Tibial artery (tissue), 4 donors: ENCODE data around the gene MMP8.

ENCODE experiments used
- DNase-seq, 2 donors: peaks; one replicate each; pipeline ENCODE4 v3.0.0-alpha.2; 2019
- H3K27ac ChIP-seq, 2 donors: fragments of 200-600 bp; sonication (generic) in 1 of 2; 1 replicate in 1 of 2; 2 replicates in 1 of 2; pipeline ENCODE4 v1.5.1; 2018 to 2019; ENCODE audit warnings: mild to moderate bottlenecking in 1 of 2
- H3K27me3 ChIP-seq, 2 donors: fragments of 200-600 bp; sonication (generic) in 1 of 2; one replicate each; pipeline versions ENCODE4 v1.5.1 to v1.6.0; 2016 to 2019
- H3K36me3 ChIP-seq, 3 donors: fragments of 200-600 bp; sonication (generic) in 2 of 3; one replicate each; pipeline ENCODE4 v1.5.1; 2016 to 2019; ENCODE audit warnings: mild to moderate bottlenecking in 2 of 3
- H3K4me1 ChIP-seq, 4 donors: fragments of 200-600 bp; sonication (generic) in 2 of 4; 1 replicate in 3 of 4; 2 replicates in 1 of 4; pipeline ENCODE4 v1.5.1; 2016 to 2019
- H3K4me3 ChIP-seq, 2 donors: fragments of 200-600 bp; sonication (generic) in 1 of 2; 1 replicate in 1 of 2; 2 replicates in 1 of 2; pipeline ENCODE4 v1.5.1; 2018 to 2019; ENCODE audit warnings: mild to moderate bottlenecking in 2 of 2
- H3K9me3 ChIP-seq, 3 donors: fragments of 200-600 bp; sonication (generic) in 1 of 3; one replicate each; pipeline ENCODE4 v1.5.1; 2016 to 2019
- intact Hi-C: fragments of 100-400 bp; cut with DNase I; formaldehyde crosslinking; loops from one replicate; pipeline ENCODE4 v1.15.0; 2023; ENCODE audit warnings: low total_unique reads
- TF ChIP-seq, protein P1 (sequence below), 2 experiments: fragments of 200-600 bp in 1 of 2; fragments of 450-650 bp in 1 of 2; IDR thresholded peaks; one replicate each; pipeline ENCODE4 v1.5.1; 2017 to 2019; ENCODE audit warnings: antibody characterized with exemption in 2 of 2, mild to moderate bottlenecking in 1 of 2, moderate library complexity in 1 of 2

MMP8 gene

GRCh38 chr11:102680945-102681344, 43.8 kb downstream of the MMP8 start:
- H3K4me3 ChIP-seq, result no peak overlapping the region
- no peaks in the 10 kb centered on the region for H3K4me1 ChIP-seq
- no peak overlapping the region for H3K27ac ChIP-seq
- TF ChIP-seq, protein P1, sequence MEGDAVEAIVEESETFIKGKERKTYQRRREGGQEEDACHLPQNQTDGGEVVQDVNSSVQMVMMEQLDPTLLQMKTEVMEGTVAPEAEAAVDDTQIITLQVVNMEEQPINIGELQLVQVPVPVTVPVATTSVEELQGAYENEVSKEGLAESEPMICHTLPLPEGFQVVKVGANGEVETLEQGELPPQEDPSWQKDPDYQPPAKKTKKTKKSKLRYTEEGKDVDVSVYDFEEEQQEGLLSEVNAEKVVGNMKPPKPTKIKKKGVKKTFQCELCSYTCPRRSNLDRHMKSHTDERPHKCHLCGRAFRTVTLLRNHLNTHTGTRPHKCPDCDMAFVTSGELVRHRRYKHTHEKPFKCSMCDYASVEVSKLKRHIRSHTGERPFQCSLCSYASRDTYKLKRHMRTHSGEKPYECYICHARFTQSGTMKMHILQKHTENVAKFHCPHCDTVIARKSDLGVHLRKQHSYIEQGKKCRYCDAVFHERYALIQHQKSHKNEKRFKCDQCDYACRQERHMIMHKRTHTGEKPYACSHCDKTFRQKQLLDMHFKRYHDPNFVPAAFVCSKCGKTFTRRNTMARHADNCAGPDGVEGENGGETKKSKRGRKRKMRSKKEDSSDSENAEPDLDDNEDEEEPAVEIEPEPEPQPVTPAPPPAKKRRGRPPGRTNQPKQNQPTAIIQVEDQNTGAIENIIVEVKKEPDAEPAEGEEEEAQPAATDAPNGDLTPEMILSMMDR (IDR thresholded peaks at IDR 0.05), result no peak
- no peaks in the 10 kb centered on the region for H3K36me3 ChIP-seq
- intact Hi-C loops, result no loop called here
- DNase-seq, result peak in 1 of 2 donors; percentile 38
- no peaks in the 10 kb centered on the region for H3K27me3 ChIP-seq
- no peaks in the 10 kb centered on the region for H3K9me3 ChIP-seq

GRCh38 chr11:102678022-102678421, 46.7 kb downstream of the MMP8 start:
- Histone ChIP-seq H3K27me3 (no peaks in the 10 kb centered on the region), H3K36me3 (no peaks in the 10 kb centered on the region), H3K4me3 (no peak overlapping the region), H3K9me3 (no peaks in the 10 kb centered on the region), H3K27ac (no peak overlapping the region), H3K4me1 (no peaks in the 10 kb centered on the region)
- TF ChIP-seq, protein P1 (IDR thresholded peaks at IDR 0.05), result no peak
- intact Hi-C loops, result no loop called here
- DNase-seq, result no peak

DNA sequence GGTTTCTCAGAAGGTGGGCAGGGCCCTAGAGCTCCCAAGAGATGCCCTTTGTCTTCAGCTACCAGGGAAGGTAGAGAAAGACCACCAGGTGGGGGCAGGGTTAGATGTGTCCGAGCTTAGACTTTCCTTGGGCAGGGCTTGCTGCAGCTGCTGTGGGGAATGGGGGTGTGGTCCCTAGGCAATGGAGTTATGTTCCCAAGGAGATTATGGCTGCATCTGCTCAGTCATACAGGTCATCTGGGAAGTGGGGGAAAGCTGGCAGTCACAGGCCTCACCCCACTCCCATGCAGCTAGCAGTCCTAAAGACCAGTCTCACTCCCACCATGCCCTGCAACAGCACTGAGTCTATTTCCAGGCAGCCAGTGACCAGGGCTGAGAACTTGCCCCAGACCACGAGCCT, 48.7 kb downstream of the MMP8 start:
- Histone ChIP-seq H3K4me3 (no peak overlapping the region), H3K4me1 (no peaks in the 10 kb centered on the region), H3K36me3 (no peaks in the 10 kb centered on the region), H3K27ac (no peak overlapping the region), H3K9me3 (no peaks in the 10 kb centered on the region), H3K27me3 (no peaks in the 10 kb centered on the region)
- no peak for DNase-seq
- TF ChIP-seq, protein P1 (IDR thresholded peaks at IDR 0.05), result no peak
- intact Hi-C loops, result no loop called here

DNA sequence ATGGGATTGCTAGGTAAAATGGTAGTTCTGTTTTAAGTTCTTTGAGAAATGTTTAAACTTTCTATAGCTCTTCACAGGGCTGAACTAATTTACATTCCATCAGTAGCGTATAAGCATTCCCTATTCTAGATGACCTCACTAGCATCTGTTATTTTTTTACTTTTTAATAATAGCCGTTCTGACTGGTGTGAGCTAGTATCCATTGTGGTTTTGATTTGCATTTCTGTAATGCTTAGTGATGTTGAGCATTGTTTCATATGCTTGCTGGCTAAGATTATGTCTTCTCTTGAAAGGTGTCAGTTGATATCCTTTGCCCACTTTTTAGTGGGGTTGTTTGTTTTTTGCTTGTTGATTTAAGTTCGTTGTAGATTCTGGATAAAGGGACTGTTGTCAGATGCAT, 55.1 kb downstream of the MMP8 start:
- H3K27ac ChIP-seq, result no peak overlapping the region
- TF ChIP-seq, protein P1 (IDR thresholded peaks at IDR 0.05), result no peak
- no peaks in the 10 kb centered on the region for H3K36me3 ChIP-seq
- intact Hi-C loops, result no loop called here
- H3K4me3 ChIP-seq, result no peak overlapping the region
- H3K4me1 ChIP-seq, result no peaks in the 10 kb centered on the region
- H3K9me3 ChIP-seq, result no peaks in the 10 kb centered on the region
- DNase-seq, result no peak
- no peaks in the 10 kb centered on the region for H3K27me3 ChIP-seq

DNA sequence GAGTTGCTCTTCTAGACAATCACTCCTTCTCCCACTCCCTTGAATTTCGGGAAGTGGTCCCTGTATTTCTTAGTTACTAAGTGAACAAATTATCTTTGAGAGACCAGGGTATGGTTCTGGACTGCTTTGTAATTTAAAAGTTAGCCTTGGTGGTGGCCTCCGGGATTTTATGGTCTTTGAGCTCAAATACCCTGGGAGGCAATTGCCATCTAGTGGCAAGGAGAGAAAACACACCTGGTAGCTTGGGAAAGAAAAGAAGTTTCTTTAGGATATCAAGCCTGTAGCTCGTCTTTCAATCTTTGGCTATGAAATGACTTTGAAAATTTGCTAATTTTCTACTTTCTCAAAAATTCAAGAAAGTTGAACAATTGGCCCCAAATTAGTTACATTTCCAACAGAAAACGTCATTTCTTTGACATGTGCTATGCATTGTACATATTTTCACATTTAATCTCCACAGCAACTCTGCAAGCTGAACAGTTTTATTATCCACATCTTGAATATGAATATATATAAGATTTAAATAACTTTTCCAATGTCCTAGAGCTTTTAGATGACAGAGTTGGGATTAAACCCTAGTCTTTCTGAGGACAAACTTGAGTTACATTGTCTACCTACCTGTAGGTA, 58.3 kb downstream of the MMP8 start:
- TF ChIP-seq, protein P1 (IDR thresholded peaks at IDR 0.05), result peak; percentile 76 to 77
- no peaks in the 10 kb centered on the region for H3K4me1 ChIP-seq
- intact Hi-C loops, result no loop called here
- H3K9me3 ChIP-seq, result no peaks in the 10 kb centered on the region
- no peaks in the 10 kb centered on the region for H3K36me3 ChIP-seq
- no peaks in the 10 kb centered on the region for H3K27me3 ChIP-seq
- no peak overlapping the region for H3K27ac ChIP-seq
- H3K4me3 ChIP-seq, result no peak overlapping the region
- DNase-seq, result no peak
